ENCODE data around the gene LARP1B.

DNA sequence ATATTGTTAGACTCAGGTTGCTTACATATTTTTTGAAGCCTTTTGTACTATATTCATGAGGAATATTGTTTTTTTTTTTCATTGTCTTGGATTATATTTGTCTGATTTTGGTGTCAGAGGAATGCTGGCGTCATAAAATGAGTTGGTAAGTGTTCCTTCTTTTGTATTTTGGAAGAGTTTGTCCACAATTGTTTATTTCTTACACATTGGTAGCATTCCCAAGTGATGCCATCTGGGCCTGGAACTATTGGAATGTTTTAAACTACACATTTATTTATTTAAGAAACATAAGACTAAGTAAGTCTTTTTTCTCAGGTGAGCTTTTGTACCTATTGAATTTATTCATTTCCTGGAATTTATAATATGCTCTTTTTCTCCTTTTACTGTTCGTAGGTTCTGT is 107.6 kb downstream of the LARP1B start:
- TF ChIP-seq CTCF (IDR thresholded peaks at IDR 0.05) = no peak
- TF ChIP-seq SIN3A (IDR thresholded peaks at IDR 0.05; ENCODE audit: borderline replicate concordance, insufficient read depth, low read depth, low read length) = no peak
- TF ChIP-seq REST (IDR thresholded peaks at IDR 0.05; ENCODE audit: insufficient read depth in 1 of 2, low read depth in 2 of 2, low read length in 1 of 2) = no peak
- TF ChIP-seq TCF7L2 (IDR thresholded peaks at IDR 0.05; ENCODE audit: low read depth, low read length) = no peak

All from Panc1 (cell line).